C4-2B (cell line): ENCODE measurements around the gene SLC27A5.

ENCODE experiments used
- ZFX ChIP-seq: fragments of 450-650 bp; IDR thresholded peaks from 2 replicates; pipeline ENCODE4 v1.6.1; 2017
- TF ChIP-seq, protein P1 (sequence below): fragments of 450-650 bp; conservative IDR thresholded peaks from 2 replicates; pipeline ENCODE4 v1.5.1; 2017; ENCODE audit warnings: mild to moderate bottlenecking

DNA sequence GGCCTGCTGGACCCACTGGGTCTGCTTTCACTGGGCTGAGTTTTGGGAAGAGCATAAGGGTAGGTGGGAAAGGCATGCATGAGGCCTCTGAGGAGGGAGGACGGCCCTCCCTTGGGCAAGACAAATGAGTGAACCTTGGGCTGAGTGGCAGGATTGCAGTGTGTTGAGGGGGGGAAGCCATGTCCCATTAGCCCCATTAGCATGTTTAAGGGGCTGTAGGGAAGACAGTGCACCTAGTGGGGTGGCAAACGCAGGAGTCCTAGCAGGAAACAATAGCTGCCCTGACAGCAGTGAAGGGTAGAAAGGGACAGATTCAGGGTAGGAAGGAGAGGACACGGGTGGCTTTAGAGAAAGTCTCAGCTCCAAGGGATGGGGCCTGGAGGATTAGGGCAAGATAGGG, 10.9 kb upstream of the SLC27A5 start:
- TF ChIP-seq, protein P1, sequence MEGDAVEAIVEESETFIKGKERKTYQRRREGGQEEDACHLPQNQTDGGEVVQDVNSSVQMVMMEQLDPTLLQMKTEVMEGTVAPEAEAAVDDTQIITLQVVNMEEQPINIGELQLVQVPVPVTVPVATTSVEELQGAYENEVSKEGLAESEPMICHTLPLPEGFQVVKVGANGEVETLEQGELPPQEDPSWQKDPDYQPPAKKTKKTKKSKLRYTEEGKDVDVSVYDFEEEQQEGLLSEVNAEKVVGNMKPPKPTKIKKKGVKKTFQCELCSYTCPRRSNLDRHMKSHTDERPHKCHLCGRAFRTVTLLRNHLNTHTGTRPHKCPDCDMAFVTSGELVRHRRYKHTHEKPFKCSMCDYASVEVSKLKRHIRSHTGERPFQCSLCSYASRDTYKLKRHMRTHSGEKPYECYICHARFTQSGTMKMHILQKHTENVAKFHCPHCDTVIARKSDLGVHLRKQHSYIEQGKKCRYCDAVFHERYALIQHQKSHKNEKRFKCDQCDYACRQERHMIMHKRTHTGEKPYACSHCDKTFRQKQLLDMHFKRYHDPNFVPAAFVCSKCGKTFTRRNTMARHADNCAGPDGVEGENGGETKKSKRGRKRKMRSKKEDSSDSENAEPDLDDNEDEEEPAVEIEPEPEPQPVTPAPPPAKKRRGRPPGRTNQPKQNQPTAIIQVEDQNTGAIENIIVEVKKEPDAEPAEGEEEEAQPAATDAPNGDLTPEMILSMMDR, result no peak
- TF ChIP-seq ZFX, result no peak
